Activated CD4-positive, alpha-beta T cell treated with anti-CD3 and anti-CD28 coated beads, Interleukin-2, amount 50 U/mL, for 16 hours (primary cell): ENCODE measurements around the gene FRZB.

Experiments used
- DNase-seq: peaks from one replicate; pipeline ENCODE4 v3.0.0-alpha.2; 2020

The FRZB gene

DNA sequence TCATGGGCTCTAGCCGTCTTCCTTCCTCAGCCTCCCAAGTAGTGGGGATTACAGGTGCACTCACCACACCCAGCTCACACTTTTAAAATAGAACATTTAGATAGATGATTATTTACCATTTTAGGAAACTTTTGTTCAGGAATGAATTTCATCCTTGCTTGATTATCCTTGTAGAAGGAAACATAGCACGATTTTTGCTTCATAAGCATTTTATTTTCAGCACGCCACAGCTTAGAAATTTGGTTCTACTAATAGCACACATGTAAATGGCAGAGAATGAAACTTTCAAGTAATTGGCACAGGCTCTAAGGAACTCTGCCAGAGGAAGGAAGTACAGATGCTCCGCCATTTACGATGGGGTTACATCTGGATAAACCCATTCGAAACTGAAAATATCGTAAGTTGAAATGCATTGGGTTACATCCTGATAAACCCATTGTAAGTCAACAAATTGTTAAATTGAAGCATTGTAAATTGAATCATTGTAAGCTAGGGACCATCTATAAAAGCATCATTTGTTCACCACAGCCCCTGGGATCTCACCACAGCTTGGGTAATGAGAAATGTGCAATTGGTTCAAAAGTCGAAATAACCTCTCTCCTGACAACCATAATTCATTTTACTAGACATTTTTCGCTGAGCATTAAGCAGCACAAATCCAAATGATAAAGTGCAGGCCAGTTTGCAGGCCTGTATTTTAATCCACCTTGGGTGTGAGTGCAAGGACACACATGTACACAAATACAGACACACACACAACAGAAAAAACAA is 33.2 kb downstream of the FRZB start:
- no peak for DNase-seq

DNA sequence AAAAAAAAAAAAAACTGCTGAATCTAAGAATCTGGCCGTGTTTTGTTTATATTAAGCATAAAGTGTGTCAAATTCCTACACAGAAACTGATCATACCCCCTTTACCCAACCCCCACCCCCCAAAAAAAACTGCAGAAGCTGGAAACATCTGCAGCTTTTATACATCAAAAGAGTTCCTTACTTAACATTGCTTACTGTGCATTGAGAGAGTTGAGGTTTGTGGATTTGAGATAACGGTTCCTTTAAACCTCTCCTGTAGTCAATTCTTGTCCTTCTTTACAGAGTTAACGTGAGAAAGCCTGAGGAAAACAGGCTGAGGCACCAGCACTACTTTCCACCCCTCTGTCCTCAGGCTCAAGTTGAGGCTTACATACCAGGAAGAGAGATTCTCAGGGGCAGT is 34.5 kb downstream of the FRZB start:
- no peak for DNase-seq

GRCh38 chr2:182831101-182831500 is 35.3 kb downstream of the FRZB start:
- no peak for DNase-seq

GRCh38 chr2:182827182-182827879 is 39.1 kb downstream of the FRZB start:
- no peak for DNase-seq

GRCh38 chr2:182826496-182826895 is 39.9 kb downstream of the FRZB start:
- DNase-seq: no peak

DNA sequence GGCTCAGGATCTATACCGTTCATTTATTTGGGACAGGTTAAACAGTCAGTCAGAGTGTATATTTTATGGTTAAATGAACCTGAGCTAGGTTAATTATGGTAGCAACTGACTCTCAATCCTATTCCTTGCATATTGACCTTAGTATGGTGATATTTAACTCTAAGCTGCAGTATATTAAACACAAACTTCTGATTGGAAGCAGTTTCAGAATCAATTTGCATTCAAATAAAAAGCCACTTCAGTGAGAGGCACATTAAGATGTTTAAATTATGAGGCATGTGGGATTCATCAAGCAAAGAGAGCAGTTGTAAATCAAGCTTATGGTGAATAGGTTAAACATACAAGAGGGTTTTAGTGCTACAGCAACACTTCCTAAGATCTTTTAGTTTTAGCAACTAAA is 40.4 kb downstream of the FRZB start:
- DNase-seq: no peak

DNA sequence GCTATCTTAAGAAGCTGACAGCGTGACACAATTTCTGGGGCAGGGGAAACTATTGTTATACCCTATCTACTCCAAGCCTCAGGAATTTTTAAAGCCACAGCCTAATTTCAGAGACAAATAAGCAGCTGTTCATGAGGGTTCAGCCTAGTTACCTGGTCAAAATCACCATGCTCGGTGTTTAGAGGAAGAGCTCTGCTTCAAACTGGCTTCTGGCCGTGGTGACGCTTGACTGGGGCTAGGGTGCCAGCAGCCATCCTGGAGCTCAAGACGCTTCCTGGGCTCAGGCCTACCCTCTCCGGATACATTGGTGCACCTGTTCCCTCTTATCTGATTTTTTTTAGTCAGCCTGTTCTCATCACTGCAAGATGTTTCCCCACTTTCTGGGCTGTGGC is 41.7 kb downstream of the FRZB start:
- no peak for DNase-seq

DNA sequence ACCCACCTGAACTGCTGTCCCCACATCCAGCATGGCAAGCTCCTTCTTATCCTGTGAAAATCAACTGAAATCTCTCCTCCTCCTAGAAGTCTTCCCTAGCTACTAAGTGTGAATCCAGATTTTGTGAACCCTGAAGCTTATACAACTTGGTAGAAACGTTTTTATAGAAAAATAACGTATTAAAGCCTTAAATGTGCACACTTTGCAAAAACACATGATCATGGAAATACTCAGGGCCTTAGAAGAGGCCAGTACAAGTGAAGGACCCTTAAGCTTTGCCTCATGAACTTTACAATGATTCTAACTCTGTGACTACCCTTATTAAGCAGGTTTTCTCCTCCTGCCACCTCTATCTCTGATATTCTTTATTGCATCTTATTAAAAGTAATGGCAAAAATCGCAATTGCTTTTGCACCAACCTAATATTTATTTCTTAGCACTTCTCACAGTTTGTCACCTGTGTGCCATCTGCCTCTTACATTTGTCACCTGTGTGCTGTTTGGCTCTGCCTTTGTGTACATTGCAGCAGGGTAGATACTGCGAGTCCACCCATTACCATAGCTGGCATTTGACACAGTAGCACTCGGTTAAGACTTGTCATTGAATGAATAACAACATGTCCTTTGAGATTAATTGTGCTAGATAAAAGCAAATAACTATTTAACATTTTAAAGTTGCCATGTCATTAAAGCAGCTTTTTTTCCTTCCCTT is 42.2 kb downstream of the FRZB start:
- DNase-seq: no peak

DNA sequence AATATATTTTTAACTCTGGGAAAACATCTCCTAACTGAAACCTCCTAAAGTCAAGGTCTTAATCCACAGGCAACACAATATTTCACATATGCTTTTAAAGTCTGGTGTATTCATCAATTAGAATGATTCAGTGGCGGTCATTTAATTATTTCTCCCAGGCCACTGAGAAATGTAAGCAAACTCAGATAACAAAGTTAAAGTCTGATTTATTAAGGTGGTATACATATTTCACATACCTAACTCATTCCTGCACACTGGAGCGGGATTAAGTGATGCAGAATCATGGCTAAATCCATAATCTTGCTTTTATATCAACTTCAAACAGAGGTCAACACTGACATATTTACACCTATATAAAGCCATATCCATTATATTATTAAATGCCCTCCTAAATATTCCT is 43.7 kb downstream of the FRZB start:
- DNase-seq: no peak

- DNase-seq: no peak
These were observed 45.3 kb downstream of the FRZB start for GRCh38 chr2:182821182-182821581.

- no peak for DNase-seq
These were observed 47.0 kb downstream of the FRZB start for GRCh38 chr2:182819412-182819811.

- no peak for DNase-seq
These were observed 47.5 kb downstream of the FRZB start for GRCh38 chr2:182818925-182819324.

DNA sequence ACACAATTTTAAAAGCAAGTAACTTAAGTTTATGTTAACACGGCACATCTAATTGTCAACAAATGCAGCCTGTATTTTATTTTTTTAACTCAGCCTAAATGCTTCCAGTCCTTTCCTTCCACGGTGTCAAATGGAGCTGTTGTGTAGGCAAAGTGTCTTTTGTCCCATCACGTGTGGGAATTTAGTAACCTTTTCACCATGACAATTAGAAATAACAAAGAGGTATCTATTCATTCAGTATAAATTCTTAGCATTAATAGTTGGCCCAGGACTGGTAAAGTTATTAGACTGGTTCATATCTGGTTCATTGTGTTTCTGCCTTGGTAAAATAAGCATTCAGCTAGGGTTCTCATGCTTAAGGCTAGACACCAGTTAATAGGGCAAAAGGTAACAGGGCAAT is 47.9 kb downstream of the FRZB start:
- no peak for DNase-seq

DNA sequence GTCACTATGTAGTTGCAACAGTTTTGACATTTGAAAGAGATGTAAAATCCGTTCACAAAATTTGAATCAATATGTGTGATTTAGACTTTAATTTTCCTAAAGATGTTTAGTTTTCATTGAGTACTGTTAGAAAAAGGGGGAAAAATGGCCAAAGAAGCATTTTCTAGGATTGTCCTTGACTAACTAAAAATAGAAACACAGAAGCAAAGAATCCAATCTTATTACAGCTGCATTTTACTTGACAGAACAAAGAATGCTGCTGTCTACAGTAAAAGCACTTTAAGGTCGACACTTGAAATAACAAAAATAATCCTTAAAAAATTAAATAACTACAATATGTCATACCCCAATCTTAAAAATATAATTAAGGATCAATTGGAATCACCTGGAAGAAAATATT is 48.9 kb downstream of the FRZB start:
- no peak for DNase-seq

GRCh38 chr2:182816866-182817265 is 49.6 kb downstream of the FRZB start:
- no peak for DNase-seq

DNA sequence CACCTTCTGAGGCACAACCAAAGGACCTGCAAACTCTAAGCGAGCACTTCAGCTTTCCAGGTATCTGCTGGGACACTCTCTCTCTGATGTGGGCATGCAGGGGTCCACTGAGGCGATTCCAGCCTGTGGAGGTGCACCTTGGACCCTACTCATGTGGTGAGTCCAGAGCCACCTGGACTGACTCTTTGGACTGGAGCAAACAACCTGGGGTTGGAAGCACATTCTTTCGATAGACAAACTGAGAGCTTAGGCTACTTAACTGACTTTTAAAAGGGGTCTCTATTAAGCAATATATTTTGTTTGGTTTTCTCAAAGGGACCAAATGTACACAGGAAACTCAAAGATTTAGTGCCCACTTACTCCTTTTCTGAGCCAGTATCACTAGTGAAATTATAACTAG is 51.6 kb downstream of the FRZB start:
- no peak for DNase-seq

GRCh38 chr2:182814380-182814779 is 52.1 kb downstream of the FRZB start:
- no peak for DNase-seq

GRCh38 chr2:182810087-182810486 is 56.4 kb downstream of the FRZB start:
- DNase-seq: no peak

DNA sequence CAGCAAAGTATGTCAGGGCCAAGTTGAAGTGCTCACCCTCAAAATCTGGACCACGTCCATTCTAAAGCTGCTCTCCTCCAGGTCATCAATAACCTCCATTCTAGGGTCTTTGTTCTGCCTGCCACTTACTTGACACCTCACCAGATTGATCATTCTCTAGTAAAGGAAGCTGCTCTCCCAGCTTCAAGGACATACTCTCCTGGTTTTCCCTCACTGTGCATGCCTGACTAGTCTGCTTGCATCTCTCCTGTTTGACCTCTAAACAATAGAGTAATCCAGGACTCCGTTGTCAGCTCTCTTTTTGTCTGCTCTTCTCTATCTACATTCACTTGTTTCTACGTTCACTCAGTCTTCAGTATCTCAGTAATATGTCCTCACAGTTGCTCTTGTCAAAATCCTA is 59.1 kb downstream of the FRZB start:
- DNase-seq: no peak

DNA sequence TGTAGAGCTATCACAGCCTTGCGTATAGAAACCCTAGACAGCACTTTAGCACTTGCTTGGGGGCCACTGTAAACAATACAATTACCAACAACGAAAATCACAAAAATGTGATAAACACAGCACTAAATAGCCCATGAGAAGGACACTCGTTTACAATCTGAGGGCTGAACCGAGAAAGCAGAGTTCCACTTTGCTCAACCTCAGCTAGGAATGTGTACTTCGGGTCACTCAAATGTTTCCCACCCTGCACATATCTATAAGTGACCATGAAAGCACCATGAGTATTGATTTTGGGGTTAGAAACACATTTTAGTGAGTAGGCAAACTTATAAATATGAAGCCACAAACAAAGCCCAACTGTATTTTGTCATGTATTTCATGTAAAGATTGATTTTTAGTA is 62.3 kb downstream of the FRZB start:
- no peak for DNase-seq

GRCh38 chr2:182798736-182799135 is 67.7 kb downstream of the FRZB start:
- DNase-seq: no peak

DNA sequence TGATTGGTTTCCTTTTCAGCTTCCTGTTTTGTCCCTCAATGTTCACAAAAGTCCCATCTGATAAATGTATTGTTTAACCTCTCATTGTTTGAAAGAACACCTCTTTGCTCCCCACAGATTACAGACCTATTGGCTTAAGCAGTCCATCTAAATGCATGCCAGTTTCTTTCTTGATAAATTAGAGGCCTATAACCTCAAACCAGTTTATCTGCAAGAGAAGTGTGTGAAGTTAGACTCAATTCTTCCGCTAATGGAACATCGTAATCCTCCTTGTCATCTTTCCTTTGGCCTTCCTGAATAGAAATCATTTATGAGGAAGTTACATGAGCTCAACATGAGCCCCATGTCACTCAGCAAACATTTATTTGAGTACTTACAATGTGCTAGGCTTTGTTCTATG is 74.0 kb downstream of the FRZB start:
- no peak for DNase-seq

GRCh38 chr2:182784777-182785176 is 81.7 kb downstream of the FRZB start:
- peak; percentile 3 for DNase-seq

GRCh38 chr2:182784058-182784706 is 82.3 kb downstream of the FRZB start:
- no peak for DNase-seq
